BE2C (cell line): Measurements from ENCODE around the gene MTX1.
A peak's percentile ranks its signal among the peaks of the same experiment; 100 is the strongest.
"Not testable (repeated sequence)": the region's sequence is repeated elsewhere in the genome, so short reads cannot be mapped to it uniquely, and the experiment has no call there.

Source experiments
- DNase-seq: peaks from one replicate; pipeline ENCODE4 v3.0.0-alpha.2; 2020
- H3K27me3 ChIP-seq: fragments of 250-450 bp; sonication (Bioruptor Pico); 2 replicates; pipeline ENCODE4 v1.5.1; 2020; ENCODE audit warnings: mild to moderate bottlenecking
- H3K36me3 ChIP-seq: fragments of 250-450 bp; sonication (Bioruptor Pico); 2 replicates; pipeline ENCODE4 v1.5.1; 2020; ENCODE audit warnings: mild to moderate bottlenecking
- H3K4me1 ChIP-seq: fragments of 250-450 bp; sonication (Bioruptor Pico); 2 replicates; pipeline ENCODE4 v1.5.1; 2020
- H3K4me3 ChIP-seq: 2 replicates; pipeline ENCODE4 v1.5.1; 2011; ENCODE audit warnings: low read depth, low read length
- H3K9me3 ChIP-seq: fragments of 250-450 bp; sonication (Bioruptor Pico); 2 replicates; pipeline ENCODE4 v1.5.1; 2020
- CTCF ChIP-seq: IDR thresholded peaks from 2 replicates; pipeline ENCODE4 v1.5.1; 2012; ENCODE audit warnings: mild to moderate bottlenecking, low read depth, low read length

MTX1 gene

GRCh38 chr1:155235375-155235774, 26.9 kb downstream of the MTX1 start:
- not testable (repeated sequence) for H3K4me1 ChIP-seq

GRCh38 chr1:155236451-155236850, 28.0 kb downstream of the MTX1 start:
- Histone ChIP-seq H3K27me3 (no peaks in the 10 kb centered on the region), H3K36me3 (peaks cover 5% of the 10 kb centered on the region), H3K9me3 (no peaks in the 10 kb centered on the region), H3K4me1 (no peaks in the 10 kb centered on the region), H3K4me3 (no peak overlapping the region)
- DNase-seq = no peak
- TF ChIP-seq CTCF = no peak

More at GRCh38 chr1:155235375-155235774, 26.9 kb downstream of the MTX1 start:
- DNase-seq, H3K36me3 ChIP-seq, H3K4me3 ChIP-seq, H3K9me3 ChIP-seq, H3K27me3 ChIP-seq: not testable (repeated sequence)

- Histone ChIP-seq H3K9me3 (no peaks in the 10 kb centered on the region), H3K4me3 (peak overlapping the region; percentile 61), H3K4me1 (peaks cover 3% of the 10 kb centered on the region), H3K36me3 (peaks cover 5% of the 10 kb centered on the region), H3K27me3 (no peaks in the 10 kb centered on the region)
- TF ChIP-seq CTCF = no peak
- peak; percentile 76 for DNase-seq
Measured at GRCh38 chr1:155241069-155241679, 32.7 kb downstream of the MTX1 start.

GRCh38 chr1:155241841-155242264, 33.4 kb downstream of the MTX1 start:
- TF ChIP-seq CTCF = no peak
- DNase-seq = no peak
- Histone ChIP-seq H3K9me3 (no peaks in the 10 kb centered on the region), H3K27me3 (no peaks in the 10 kb centered on the region), H3K4me1 (peaks cover 3% of the 10 kb centered on the region), H3K36me3 (peaks cover 5% of the 10 kb centered on the region), H3K4me3 (no peak overlapping the region)

GRCh38 chr1:155242805-155243358, 34.4 kb downstream of the MTX1 start:
- no peaks in the 10 kb centered on the region; the same call in 1 of the 2 replicates for H3K36me3 ChIP-seq
- H3K4me1 ChIP-seq = peaks cover 4% of the 10 kb centered on the region
- no peak for DNase-seq
- no peaks in the 10 kb centered on the region for H3K9me3 ChIP-seq
- TF ChIP-seq CTCF = no peak
- no peaks in the 10 kb centered on the region for H3K27me3 ChIP-seq
- H3K4me3 ChIP-seq = peak overlapping the region; percentile 84

- peak; percentile 99 for DNase-seq
- H3K4me3 ChIP-seq = peak overlapping the region; percentile 84
- H3K27me3 ChIP-seq = no peaks in the 10 kb centered on the region
- peaks cover 11% of the 10 kb centered on the region for H3K4me1 ChIP-seq
- H3K36me3 ChIP-seq = no peaks in the 10 kb centered on the region; the same call in 1 of the 2 replicates
- peak; percentile 38; the same call in 1 of the 2 replicates for TF ChIP-seq CTCF
- H3K9me3 ChIP-seq = no peaks in the 10 kb centered on the region
Measured at GRCh38 chr1:155244368-155245162, 36.1 kb downstream of the MTX1 start.
